ENCODE measurements around the gene ASCC1.
"Not testable (repeated sequence)": the region's sequence is repeated elsewhere in the genome, so short reads cannot be mapped to it uniquely, and the experiment has no call there.

ASCC1 gene

GRCh38 chr10:72221278-72221677 lies 5.2 kb upstream of the ASCC1 start:
- no peak for TF ChIP-seq CTCF (IDR thresholded peaks at IDR 0.05; ENCODE audit: control extremely low read depth, extremely low read depth, low read depth, missing control alignments)
- CTCF ChIA-PET = interaction anchor here (0.9 to 12.8 kb wide), 10 partner anchors 15 to 324 kb away, joined by 3 to 65 read pairs (median 8); no protein-coding TSS in a partner anchor
- POLR2A ChIA-PET = no interaction called here

GRCh38 chr10:72220637-72221036 lies 4.6 kb upstream of the ASCC1 start:
- ChIA-PET POLR2A (interaction anchor here (0.6 kb wide), 1 partner anchor 85 kb away, joined by 3 read pairs; no protein-coding TSS in a partner anchor), CTCF (interaction anchor here (1.0 to 12.8 kb wide), 3 partner anchors 16 to 172 kb away, joined by 3 to 65 read pairs (median 13); no protein-coding TSS in a partner anchor)
- no peak for TF ChIP-seq CTCF (IDR thresholded peaks at IDR 0.05; ENCODE audit: control extremely low read depth, extremely low read depth, low read depth, missing control alignments)
- DNase-seq (ENCODE audit: extremely low spot score) = no peak

More at GRCh38 chr10:72221278-72221677, 5.2 kb upstream of the ASCC1 start:
- no peak for DNase-seq (ENCODE audit: extremely low spot score)

GRCh38 chr10:72219235-72219814 lies 3.2 kb upstream of the ASCC1 start:
- CTCF ChIA-PET = interaction anchor here (0.9 to 12.8 kb wide), 7 partner anchors 12 to 171 kb away, joined by 3 to 65 read pairs (median 3); no protein-coding TSS in a partner anchor

GRCh38 chr10:72218726-72219125 lies 2.6 kb upstream of the ASCC1 start:
- POLR2A ChIA-PET = interaction anchor here (0.6 to 1.2 kb wide), 3 partner anchors 24 to 77 kb away, joined by 3 to 5 read pairs (median 3); partner anchors contain the start of gene DDIT4
- CTCF ChIA-PET = interaction anchor here (0.9 to 12.8 kb wide), 6 partner anchors 13 to 170 kb away, joined by 3 to 65 read pairs (median 4); no protein-coding TSS in a partner anchor
- DNase-seq (ENCODE audit: extremely low spot score) = no peak
- no peak for TF ChIP-seq CTCF (IDR thresholded peaks at IDR 0.05; ENCODE audit: control extremely low read depth, extremely low read depth, low read depth, missing control alignments)

More at GRCh38 chr10:72219235-72219814, 3.2 kb upstream of the ASCC1 start:
- no peak for TF ChIP-seq CTCF (IDR thresholded peaks at IDR 0.05; ENCODE audit: control extremely low read depth, extremely low read depth, low read depth, missing control alignments)
- POLR2A ChIA-PET = interaction anchor here (0.6 to 1.2 kb wide), 4 partner anchors 23 to 645 kb away, joined by 3 to 5 read pairs (median 4); partner anchors contain the start of gene DDIT4
- no peak for DNase-seq (ENCODE audit: extremely low spot score)

GRCh38 chr10:72218325-72218724 lies 2.2 kb upstream of the ASCC1 start:
- no peak for TF ChIP-seq CTCF (IDR thresholded peaks at IDR 0.05; ENCODE audit: control extremely low read depth, extremely low read depth, low read depth, missing control alignments)
- DNase-seq (ENCODE audit: extremely low spot score) = no peak
- ChIA-PET POLR2A (interaction anchor here (0.6 to 1.2 kb wide), 3 partner anchors 24 to 77 kb away, joined by 3 to 5 read pairs (median 3); partner anchors contain the start of gene DDIT4), CTCF (interaction anchor here (1.0 to 12.8 kb wide), 5 partner anchors 13 to 170 kb away, joined by 3 to 65 read pairs (median 4); no protein-coding TSS in a partner anchor)

- CTCF ChIA-PET, POLR2A ChIA-PET: not testable (repeated sequence)
Measured at GRCh38 chr10:72211832-72212231, 4.2 kb downstream of the ASCC1 start.

GRCh38 chr10:72211381-72211780 lies 4.7 kb downstream of the ASCC1 start:
- DNase-seq (ENCODE audit: extremely low spot score); CTCF ChIA-PET; POLR2A ChIA-PET: not testable (repeated sequence)

More at GRCh38 chr10:72211832-72212231, 4.2 kb downstream of the ASCC1 start:
- not testable (repeated sequence) for DNase-seq (ENCODE audit: extremely low spot score)

GRCh38 chr10:72208526-72208925 lies 7.5 kb downstream of the ASCC1 start:
- CTCF ChIA-PET = interaction anchor here (1.8 kb wide), 1 partner anchor 44 kb away, joined by 3 read pairs; no protein-coding TSS in a partner anchor
- POLR2A ChIA-PET; DNase-seq (ENCODE audit: extremely low spot score): not testable (repeated sequence)

Measured in GM10248 (cell line).